ENCODE measurements around the gene CLCN6.

Gene CLCN6

DNA sequence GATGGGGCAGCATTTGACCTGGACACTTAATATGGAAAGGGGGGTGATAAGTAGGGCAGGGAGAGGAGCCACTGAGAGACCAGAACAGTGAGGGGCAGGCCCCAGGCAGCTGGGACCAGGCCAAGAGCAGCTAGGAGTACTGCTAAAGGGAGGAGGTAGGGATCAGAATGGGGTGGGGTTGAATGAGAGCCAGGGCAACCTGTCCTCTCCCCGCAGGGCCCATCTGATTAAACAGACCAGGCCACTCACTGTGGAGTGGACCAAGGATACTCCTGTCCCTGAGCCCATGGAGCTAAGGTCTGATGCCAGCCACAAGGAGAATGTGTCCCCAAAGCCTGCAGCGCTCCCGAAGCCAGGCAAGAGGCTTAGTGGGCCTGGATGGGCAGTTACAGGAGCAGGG, 41.9 kb upstream of the CLCN6 start:
- Mint-ChIP-seq H3K4me3 (no peak overlapping the region), H3K27me3 (ENCODE audit: low read depth) (peaks cover 32% of the 10 kb centered on the region), H3K36me3 (ENCODE audit: low read depth) (no peaks in the 10 kb centered on the region), H3K4me1 (peaks cover 10% of the 10 kb centered on the region), H3K9me3 (no peaks in the 10 kb centered on the region), H3K27ac (peak overlapping the region in 1 of 3 experiments; percentile 0)
- TF ChIP-seq, protein P1, sequence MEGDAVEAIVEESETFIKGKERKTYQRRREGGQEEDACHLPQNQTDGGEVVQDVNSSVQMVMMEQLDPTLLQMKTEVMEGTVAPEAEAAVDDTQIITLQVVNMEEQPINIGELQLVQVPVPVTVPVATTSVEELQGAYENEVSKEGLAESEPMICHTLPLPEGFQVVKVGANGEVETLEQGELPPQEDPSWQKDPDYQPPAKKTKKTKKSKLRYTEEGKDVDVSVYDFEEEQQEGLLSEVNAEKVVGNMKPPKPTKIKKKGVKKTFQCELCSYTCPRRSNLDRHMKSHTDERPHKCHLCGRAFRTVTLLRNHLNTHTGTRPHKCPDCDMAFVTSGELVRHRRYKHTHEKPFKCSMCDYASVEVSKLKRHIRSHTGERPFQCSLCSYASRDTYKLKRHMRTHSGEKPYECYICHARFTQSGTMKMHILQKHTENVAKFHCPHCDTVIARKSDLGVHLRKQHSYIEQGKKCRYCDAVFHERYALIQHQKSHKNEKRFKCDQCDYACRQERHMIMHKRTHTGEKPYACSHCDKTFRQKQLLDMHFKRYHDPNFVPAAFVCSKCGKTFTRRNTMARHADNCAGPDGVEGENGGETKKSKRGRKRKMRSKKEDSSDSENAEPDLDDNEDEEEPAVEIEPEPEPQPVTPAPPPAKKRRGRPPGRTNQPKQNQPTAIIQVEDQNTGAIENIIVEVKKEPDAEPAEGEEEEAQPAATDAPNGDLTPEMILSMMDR (IDR thresholded peaks at IDR 0.05; ENCODE audit: unreplicated experiment in 3 of 3), result no peak

DNA sequence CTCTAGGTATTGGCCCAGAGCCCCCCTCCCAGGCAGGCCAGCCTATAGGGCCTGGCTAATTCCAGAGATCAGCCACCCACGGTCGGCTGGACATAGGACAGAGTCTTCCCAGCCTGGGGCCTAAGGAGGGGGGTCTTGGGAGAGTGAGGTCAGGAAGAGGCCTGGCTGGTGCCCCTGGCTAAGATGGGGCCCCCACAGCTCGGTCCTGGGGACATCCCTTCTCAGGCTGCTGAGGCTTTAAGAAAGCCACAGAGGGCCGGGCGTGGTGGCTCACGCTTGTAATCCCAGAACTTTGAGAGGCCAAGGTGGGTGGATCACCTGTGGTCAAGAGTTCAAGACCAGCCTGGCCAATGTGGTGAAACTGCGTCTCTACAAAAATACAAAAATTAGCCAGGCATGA, 41.5 kb upstream of the CLCN6 start:
- H3K27me3 Mint-ChIP-seq (ENCODE audit: low read depth), result peaks cover 32% of the 10 kb centered on the region
- H3K4me3 Mint-ChIP-seq, result no peak overlapping the region
- TF ChIP-seq, protein P1 (IDR thresholded peaks at IDR 0.05; ENCODE audit: unreplicated experiment in 3 of 3), result no peak
- peaks cover 10% of the 10 kb centered on the region for H3K4me1 Mint-ChIP-seq
- no peak overlapping the region for H3K27ac Mint-ChIP-seq
- no peaks in the 10 kb centered on the region for H3K36me3 Mint-ChIP-seq (ENCODE audit: low read depth)
- no peaks in the 10 kb centered on the region for H3K9me3 Mint-ChIP-seq

DNA sequence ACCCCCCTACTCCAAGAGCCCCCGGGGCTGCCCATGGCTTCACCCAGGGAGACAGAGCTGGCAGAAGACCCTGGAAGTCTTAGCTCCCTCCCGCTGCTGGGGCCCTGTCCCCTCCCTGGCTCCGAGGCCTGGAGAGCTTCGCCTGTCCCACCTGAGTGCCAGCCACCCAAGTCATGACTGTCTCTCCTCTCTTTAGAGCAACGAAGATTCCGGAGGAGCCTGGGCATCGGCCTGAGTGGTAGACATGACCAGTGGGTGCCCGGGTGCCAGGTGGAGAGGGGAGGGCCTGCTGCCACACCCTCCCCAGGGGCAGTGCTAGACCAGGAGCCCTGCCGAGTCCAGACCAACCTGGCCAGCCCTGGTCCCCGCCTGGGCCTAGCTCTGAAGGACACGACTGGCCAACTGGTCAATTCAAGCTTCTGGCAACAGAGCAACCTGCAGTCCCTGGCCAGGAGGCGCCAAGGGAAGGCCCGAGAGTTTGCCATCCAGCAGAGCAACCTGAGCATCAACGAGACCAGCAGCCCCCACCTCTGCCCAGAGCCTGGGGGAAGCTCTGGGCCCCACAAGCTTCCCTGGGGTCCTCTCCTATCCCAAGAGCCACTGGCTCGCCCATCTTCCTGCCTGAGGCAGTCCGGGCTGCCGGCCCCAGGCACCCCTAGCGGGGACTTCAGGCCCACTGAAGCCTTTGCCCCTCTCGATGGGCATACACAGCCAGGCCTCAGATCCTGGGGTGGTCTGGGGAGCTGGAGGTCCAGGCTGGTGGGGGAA, 40.1 kb upstream of the CLCN6 start:
- TF ChIP-seq, protein P1 (IDR thresholded peaks at IDR 0.05; ENCODE audit: unreplicated experiment in 3 of 3), result no peak
- H3K4me3 Mint-ChIP-seq, result no peak overlapping the region
- H3K9me3 Mint-ChIP-seq, result no peaks in the 10 kb centered on the region
- no peak overlapping the region for H3K27ac Mint-ChIP-seq
- peaks cover 25% of the 10 kb centered on the region for H3K27me3 Mint-ChIP-seq (ENCODE audit: low read depth)
- H3K36me3 Mint-ChIP-seq (ENCODE audit: low read depth), result no peaks in the 10 kb centered on the region
- peaks cover 10% of the 10 kb centered on the region for H3K4me1 Mint-ChIP-seq

DNA sequence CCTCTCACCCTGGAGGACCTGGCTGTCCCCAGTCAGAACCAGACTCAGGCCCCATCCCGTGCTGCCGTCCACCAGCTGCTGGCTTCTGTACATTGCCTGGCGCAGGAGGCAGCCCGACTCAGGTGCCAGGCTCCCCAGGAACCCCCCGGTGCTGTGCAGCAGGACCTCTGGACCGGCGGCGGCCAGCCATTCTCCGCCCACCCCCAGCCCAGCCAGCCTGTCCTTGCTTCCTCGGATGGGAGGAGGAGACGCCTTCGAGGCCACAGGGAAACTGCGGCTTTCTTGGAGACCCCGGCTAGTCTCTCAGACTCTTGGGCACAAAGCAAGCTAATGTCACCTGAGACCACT, 39.6 kb upstream of the CLCN6 start:
- Mint-ChIP-seq H3K9me3 (no peaks in the 10 kb centered on the region), H3K27ac (no peak overlapping the region), H3K4me3 (no peak overlapping the region), H3K27me3 (ENCODE audit: low read depth) (peaks cover 20% of the 10 kb centered on the region), H3K36me3 (ENCODE audit: low read depth) (no peaks in the 10 kb centered on the region), H3K4me1 (peaks cover 10% of the 10 kb centered on the region)
- TF ChIP-seq, protein P1 (IDR thresholded peaks at IDR 0.05; ENCODE audit: unreplicated experiment in 3 of 3), result no peak

DNA sequence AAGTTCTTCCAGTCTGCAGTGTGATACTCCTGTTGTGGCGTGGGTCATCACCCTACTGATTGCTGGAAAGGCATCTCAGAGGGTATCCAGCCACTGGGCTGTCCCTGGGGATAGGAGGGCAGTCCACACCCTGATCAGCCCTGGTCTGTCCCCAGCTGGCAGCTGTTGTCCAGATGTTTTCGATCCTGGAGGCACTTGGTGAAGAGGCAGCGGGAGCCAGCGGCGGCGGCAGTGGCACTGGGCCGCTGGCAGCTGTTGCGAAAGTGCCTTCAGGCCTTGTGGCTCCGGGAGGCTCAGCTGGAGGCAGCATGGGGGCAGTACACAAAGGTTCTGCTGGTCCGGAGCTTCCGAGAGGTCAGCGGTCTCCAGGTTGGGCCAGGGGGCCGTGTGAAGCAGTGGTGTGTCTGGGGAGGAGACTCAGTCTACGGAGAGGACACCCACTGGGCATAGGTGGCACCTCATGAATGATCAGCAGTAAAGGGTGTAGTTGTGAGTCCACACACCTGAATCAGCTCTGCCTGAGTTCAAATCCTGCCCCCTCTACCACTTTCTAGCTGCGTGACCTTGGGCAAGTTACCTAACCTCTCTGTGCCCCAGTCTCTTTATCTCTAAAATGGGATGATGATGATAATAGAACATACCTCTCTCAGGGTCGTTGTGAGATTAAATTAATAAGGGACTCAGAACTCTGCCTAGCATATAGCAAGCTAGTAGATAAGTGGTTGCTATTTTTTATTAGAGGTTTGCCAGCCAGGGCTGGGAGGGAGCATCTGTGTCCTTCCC, 37.9 kb upstream of the CLCN6 start:
- H3K4me1 Mint-ChIP-seq, result peaks cover 10% of the 10 kb centered on the region
- H3K36me3 Mint-ChIP-seq (ENCODE audit: low read depth), result no peaks in the 10 kb centered on the region
- H3K27ac Mint-ChIP-seq, result no peak overlapping the region
- TF ChIP-seq, protein P1 (IDR thresholded peaks at IDR 0.05; ENCODE audit: unreplicated experiment in 3 of 3), result no peak
- no peak overlapping the region for H3K4me3 Mint-ChIP-seq
- H3K27me3 Mint-ChIP-seq (ENCODE audit: low read depth), result peaks cover 5% of the 10 kb centered on the region
- no peaks in the 10 kb centered on the region for H3K9me3 Mint-ChIP-seq
